Kidney (tissue), 14 donors: ENCODE measurements around the gene CHMP6. TPM values are rescaled to one million over a fixed set of nuclear protein-coding genes. Genes with fewer than 3 reads are reported as not detected.
A peak's percentile ranks its signal among the peaks of the same experiment; 100 is the strongest.

Experiments
- DNase-seq, 5 donors: peaks; one replicate each; pipeline ENCODE4 v3.0.0-alpha.2; 2013 to 2020
- FAIRE-seq: peaks from 2 replicates; lab custom pipeline; 2012; peaks lifted over from hg19 to GRCh38; lab: Jason Lieb, UNC
- H3K27ac ChIP-seq, 2 donors: one replicate each; pipeline ENCODE4 v1.7.0; 2013; ENCODE audit warnings: low read depth in 2 of 2, low read length in 2 of 2, inconsistent platforms in 1 of 2
- H3K27me3 ChIP-seq: one replicate; pipeline ENCODE4 v1.7.1; 2013; ENCODE audit warnings: low read length, inconsistent platforms; ENCODE audit not compliant: control insufficient read depth, insufficient read depth
- H3K36me3 ChIP-seq, 3 donors: one replicate each; pipeline versions ENCODE4 v1.7.0 to v1.7.1; 2013; ENCODE audit warnings: low read length in 3 of 3, control low read depth in 1 of 3, inconsistent platforms in 1 of 3; ENCODE audit not compliant: insufficient read depth in 3 of 3, control insufficient read depth in 2 of 3
- H3K4me1 ChIP-seq, 3 donors: one replicate each; pipeline versions ENCODE4 v1.7.0 to v1.7.1; 2013; ENCODE audit warnings: low read length in 3 of 3, inconsistent platforms in 1 of 3, low read depth in 1 of 3; ENCODE audit not compliant: control insufficient read depth in 2 of 3, insufficient read depth in 2 of 3
- H3K4me3 ChIP-seq, 3 donors: one replicate each; pipeline versions ENCODE4 v1.7.0 to v1.8.1; 2013; ENCODE audit warnings: low read length in 3 of 3, control low read depth in 1 of 3, inconsistent platforms in 1 of 3
- H3K9ac ChIP-seq, 3 donors: one replicate each; pipeline versions ENCODE4 v1.7.0 to v1.7.1; 2013; ENCODE audit warnings: low read length in 3 of 3, control low read depth in 1 of 3, inconsistent platforms in 1 of 3
- H3K9me3 ChIP-seq, 3 donors: one replicate each; pipeline versions ENCODE4 v1.7.0 to v1.7.1; 2013; ENCODE audit warnings: low read length in 3 of 3, control low read depth in 1 of 3, inconsistent platforms in 1 of 3; ENCODE audit not compliant: control insufficient read depth in 2 of 3, insufficient read depth in 1 of 3
- intact Hi-C: fragments of 100-400 bp; cut with DNase I; formaldehyde crosslinking; loops from one replicate; pipeline ENCODE4 v1.11.1; 2022
- polyA plus RNA-seq: library from polyadenylated mRNA; stranded (reverse); fragments of 350-450 nt; fragmentation: Illumina TruSeq; extraction: RNeasy Lipid Tissue Mini Kit (QIAGEN cat#74804); gene quantifications from one replicate; pipeline ENCODE4 v1.2.3, GENCODE V29; 2014; ENCODE audit warnings: low read depth, low replicate concordance; ENCODE audit not compliant: insufficient read depth
- total RNA-seq: library from RNA; stranded (reverse); fragmentation: NEBNext Ultra II Directional; extraction: Animal tissue kit (Norgen Biotek cat#: 25700); gene quantifications from one replicate; pipeline ENCODE4 v1.2.1, GENCODE V29; 2021
- TF ChIP-seq, protein P1 (sequence below): IDR thresholded peaks from 3 replicates; pipeline ENCODE4 v1.5.1; 2012; ENCODE audit warnings: mild to moderate bottlenecking, moderate library complexity, borderline replicate concordance; ENCODE audit not compliant: insufficient read depth; ENCODE audit errors: extremely low read depth
- donor health status: control.
- donor health status: control.
- donor health status: control.
- donor health status: control.
- donor health status: control.
- donor health status: DM: yes; HTN: yes; CAD: no.
- donor health status: Normal renal cell carcinoma (clear cell type).

The CHMP6 gene
- total and polyA plus RNA-seq, 2 donors from 2014 or later: 28.0 to 34.1 TPM

- no peaks in the 10 kb centered on the region for H3K36me3 ChIP-seq
- TF ChIP-seq, protein P1, sequence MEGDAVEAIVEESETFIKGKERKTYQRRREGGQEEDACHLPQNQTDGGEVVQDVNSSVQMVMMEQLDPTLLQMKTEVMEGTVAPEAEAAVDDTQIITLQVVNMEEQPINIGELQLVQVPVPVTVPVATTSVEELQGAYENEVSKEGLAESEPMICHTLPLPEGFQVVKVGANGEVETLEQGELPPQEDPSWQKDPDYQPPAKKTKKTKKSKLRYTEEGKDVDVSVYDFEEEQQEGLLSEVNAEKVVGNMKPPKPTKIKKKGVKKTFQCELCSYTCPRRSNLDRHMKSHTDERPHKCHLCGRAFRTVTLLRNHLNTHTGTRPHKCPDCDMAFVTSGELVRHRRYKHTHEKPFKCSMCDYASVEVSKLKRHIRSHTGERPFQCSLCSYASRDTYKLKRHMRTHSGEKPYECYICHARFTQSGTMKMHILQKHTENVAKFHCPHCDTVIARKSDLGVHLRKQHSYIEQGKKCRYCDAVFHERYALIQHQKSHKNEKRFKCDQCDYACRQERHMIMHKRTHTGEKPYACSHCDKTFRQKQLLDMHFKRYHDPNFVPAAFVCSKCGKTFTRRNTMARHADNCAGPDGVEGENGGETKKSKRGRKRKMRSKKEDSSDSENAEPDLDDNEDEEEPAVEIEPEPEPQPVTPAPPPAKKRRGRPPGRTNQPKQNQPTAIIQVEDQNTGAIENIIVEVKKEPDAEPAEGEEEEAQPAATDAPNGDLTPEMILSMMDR: no peak
- no peaks in the 10 kb centered on the region for H3K27me3 ChIP-seq
- intact Hi-C loops: no loop called here
- no peaks in the 10 kb centered on the region for H3K9me3 ChIP-seq
- no peak overlapping the region for H3K9ac ChIP-seq
- H3K27ac ChIP-seq: no peak overlapping the region
- DNase-seq: peak in 1 of 5 donors; percentile 61
- H3K4me3 ChIP-seq: no peak overlapping the region
- no peak for FAIRE-seq
- peaks cover 0 to 22% (median 5%) of the 10 kb centered on the region in 3 donors for H3K4me1 ChIP-seq
Measured at GRCh38 chr17:81025741-81026129, 34.1 kb downstream of the CHMP6 start.

DNA sequence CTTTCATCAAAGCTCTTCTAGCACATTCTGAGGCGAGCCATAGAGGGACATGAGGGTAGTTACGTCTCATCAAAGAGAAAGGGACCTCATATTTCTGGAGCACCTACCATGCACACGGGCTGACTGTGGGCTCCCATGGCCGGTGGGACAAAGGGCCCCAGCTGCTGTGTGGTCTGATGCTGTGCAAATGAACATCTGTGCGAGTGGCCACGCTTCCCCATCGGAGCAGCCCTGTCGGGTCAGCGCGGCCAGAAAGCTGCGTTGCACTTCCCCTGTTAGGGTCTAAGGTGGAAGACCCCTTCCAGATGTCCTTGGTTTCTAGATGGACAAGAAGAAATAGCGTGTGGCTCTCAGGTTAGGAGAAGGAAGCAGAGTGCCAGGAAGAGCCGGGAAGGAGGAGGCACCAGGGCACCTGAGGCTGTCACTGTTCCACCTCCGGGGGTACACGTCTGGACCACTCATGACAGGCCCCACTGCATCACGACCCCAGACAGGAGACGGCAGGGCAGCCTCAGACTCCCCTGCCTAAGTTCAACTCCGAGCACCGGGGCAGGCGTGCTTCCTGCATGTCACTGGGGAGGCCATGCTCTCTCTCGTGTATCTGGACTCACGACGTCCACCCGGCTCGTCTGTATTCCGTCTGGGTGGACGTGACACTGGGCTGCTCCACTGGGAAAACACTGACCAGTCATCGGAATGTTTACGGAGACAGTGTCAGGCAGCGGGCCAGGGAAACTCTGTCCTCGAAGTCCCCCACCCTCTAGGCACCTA lies 34.8 kb downstream of the CHMP6 start:
- peaks cover 0 to 28% (median 7%) of the 10 kb centered on the region in 3 donors for H3K4me1 ChIP-seq
- H3K27ac ChIP-seq: no peak overlapping the region
- H3K27me3 ChIP-seq: no peaks in the 10 kb centered on the region
- TF ChIP-seq, protein P1: no peak
- H3K9ac ChIP-seq: no peak overlapping the region
- peak in 1 of 5 donors; percentile 72 for DNase-seq
- H3K9me3 ChIP-seq: no peaks in the 10 kb centered on the region
- intact Hi-C loops: no loop called here
- H3K36me3 ChIP-seq: no peaks in the 10 kb centered on the region
- H3K4me3 ChIP-seq: no peak overlapping the region
- no peak for FAIRE-seq

DNA sequence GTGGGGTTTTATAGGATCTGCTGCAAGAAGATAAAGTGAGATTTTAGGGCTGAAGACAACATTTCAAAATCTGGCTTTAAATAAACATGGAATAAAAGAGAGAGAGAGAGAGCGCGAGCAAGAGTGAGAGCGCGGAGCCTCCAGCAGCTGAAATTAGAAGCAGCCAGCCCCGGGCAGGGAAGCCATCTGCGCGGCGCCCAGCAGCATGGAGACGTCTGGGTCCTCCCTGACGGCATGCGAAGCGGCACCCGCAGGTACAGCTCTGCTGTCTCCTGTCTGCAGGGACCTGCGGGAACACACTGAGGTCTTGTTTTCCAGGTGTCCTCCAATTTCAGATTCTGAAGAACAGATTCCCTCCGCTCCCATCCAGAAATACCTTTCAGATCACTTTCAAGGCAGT lies 35.4 kb downstream of the CHMP6 start:
- H3K4me3 ChIP-seq: peak overlapping the region in 1 of 3 donors; percentile 32
- H3K9me3 ChIP-seq: no peaks in the 10 kb centered on the region
- intact Hi-C loops: no loop called here
- TF ChIP-seq, protein P1: no peak
- no peaks in the 10 kb centered on the region for H3K27me3 ChIP-seq
- peaks cover 0 to 32% (median 10%) of the 10 kb centered on the region in 3 donors for H3K4me1 ChIP-seq
- FAIRE-seq (no peak), DNase-seq (peak in 3 of 5 donors; percentile 42 to 73 (median 49))
- H3K27ac ChIP-seq: no peak overlapping the region
- no peak overlapping the region for H3K9ac ChIP-seq
- H3K36me3 ChIP-seq: no peaks in the 10 kb centered on the region
